Fibroblast of lung (primary cell): ENCODE measurements around the gene ATP6V0A1. TPM values are rescaled to one million over a fixed set of nuclear protein-coding genes. Genes with fewer than 3 reads are reported as not detected.

Source experiments
- DNase-seq, 2 donors: peaks; one replicate each; pipeline versions ENCODE4 v3.0.0 to v3.0.0-alpha.2; 2010; ENCODE audit warnings: low read depth in 2 of 2
- H2AFZ ChIP-seq: 2 replicates; pipeline ENCODE4 v1.5.1; 2012; ENCODE audit warnings: low read length, control low read depth, inconsistent platforms
- H3K27ac ChIP-seq: 2 replicates; pipeline ENCODE4 v1.5.1; 2011; ENCODE audit warnings: low read length, control low read depth; ENCODE audit not compliant: insufficient read depth
- H3K27me3 ChIP-seq: 2 replicates; pipeline ENCODE4 v1.5.1; 2011; ENCODE audit warnings: mild to moderate bottlenecking, low read length; ENCODE audit not compliant: control insufficient read depth, insufficient read depth
- H3K36me3 ChIP-seq: 2 replicates; pipeline ENCODE4 v1.5.1; 2011; ENCODE audit warnings: low read length; ENCODE audit not compliant: control insufficient read depth, insufficient read depth
- H3K4me1 ChIP-seq: 2 replicates; pipeline ENCODE4 v1.5.1; 2011; ENCODE audit warnings: low read length; ENCODE audit not compliant: control insufficient read depth, insufficient read depth; ENCODE audit errors: extremely low read depth
- H3K4me2 ChIP-seq: 2 replicates; pipeline ENCODE4 v1.5.1; 2011; ENCODE audit warnings: low read length, control low read depth; ENCODE audit not compliant: insufficient read depth; ENCODE audit errors: extremely low read depth
- H3K4me3 ChIP-seq, 4 experiments: fragments of 200-600 bp in 1 of 4; sonication (generic) in 1 of 4; replicated peaks in 1 of 4; 2 replicates each; pipeline ENCODE4 v1.5.1; 2011 to 2016; ENCODE audit warnings: low read length in 4 of 4, low read depth in 3 of 4, mild to moderate bottlenecking in 3 of 4, control low read depth in 2 of 4, inconsistent platforms in 1 of 4, mixed read lengths in 1 of 4; ENCODE audit not compliant: insufficient read depth in 1 of 4; ENCODE audit errors: control extremely low read depth in 1 of 4
- H3K79me2 ChIP-seq: 2 replicates; pipeline ENCODE4 v1.5.1; 2012; ENCODE audit warnings: mild to moderate bottlenecking, low read length, inconsistent platforms; ENCODE audit not compliant: control insufficient read depth, insufficient read depth
- H3K9ac ChIP-seq: 2 replicates; pipeline ENCODE4 v1.5.1; 2011; ENCODE audit warnings: mild to moderate bottlenecking, low read length, control low read depth; ENCODE audit not compliant: insufficient read depth
- H3K9me3 ChIP-seq: 2 replicates; pipeline ENCODE4 v1.5.1; 2012; ENCODE audit warnings: low read depth, low read length; ENCODE audit not compliant: control insufficient read depth, insufficient read depth
- H4K20me1 ChIP-seq: 2 replicates; pipeline ENCODE4 v1.5.1; 2011; ENCODE audit warnings: low read length; ENCODE audit not compliant: control insufficient read depth, insufficient read depth; ENCODE audit errors: extremely low read depth
- EZH2 ChIP-seq: IDR thresholded peaks from 2 replicates; pipeline ENCODE4 v1.5.1; 2012; ENCODE audit warnings: low read length, control low read depth, mild to moderate bottlenecking; ENCODE audit errors: missing control alignments
- polyA plus RNA-seq, 2 donors: library from polyadenylated mRNA; depleted of rRNA in 1 of 2; stranded (reverse) in 1 of 2; unstranded in 1 of 2; fragments of >200 nt; gene quantifications; 2 replicates each; pipeline ENCODE4 v1.2.1, GENCODE V29; 2011 to 2012; ENCODE audit warnings: missing spikeins in 1 of 2
- total RNA-seq: library from RNA; depleted of rRNA; stranded (reverse); fragments of >200 nt; gene quantifications from 2 replicates; pipeline ENCODE4 v1.2.1, GENCODE V29; 2014
- TF ChIP-seq, protein P1 (sequence below), 2 donors: IDR thresholded peaks in 1 of 2; conservative IDR thresholded peaks in 1 of 2; 1 replicate in 1 of 2; 2 replicates in 1 of 2; pipeline ENCODE4 v1.5.1; 2011 to 2012; ENCODE audit warnings: low read length in 2 of 2, control low read depth in 1 of 2, inconsistent platforms in 1 of 2, low read depth in 1 of 2, mild to moderate bottlenecking in 1 of 2

Gene ATP6V0A1
- total and polyA plus RNA-seq, 2 donors (not counting 1 experiment from before 2014, with no cell fraction given) = 26.7 to 65.7 TPM

DNA sequence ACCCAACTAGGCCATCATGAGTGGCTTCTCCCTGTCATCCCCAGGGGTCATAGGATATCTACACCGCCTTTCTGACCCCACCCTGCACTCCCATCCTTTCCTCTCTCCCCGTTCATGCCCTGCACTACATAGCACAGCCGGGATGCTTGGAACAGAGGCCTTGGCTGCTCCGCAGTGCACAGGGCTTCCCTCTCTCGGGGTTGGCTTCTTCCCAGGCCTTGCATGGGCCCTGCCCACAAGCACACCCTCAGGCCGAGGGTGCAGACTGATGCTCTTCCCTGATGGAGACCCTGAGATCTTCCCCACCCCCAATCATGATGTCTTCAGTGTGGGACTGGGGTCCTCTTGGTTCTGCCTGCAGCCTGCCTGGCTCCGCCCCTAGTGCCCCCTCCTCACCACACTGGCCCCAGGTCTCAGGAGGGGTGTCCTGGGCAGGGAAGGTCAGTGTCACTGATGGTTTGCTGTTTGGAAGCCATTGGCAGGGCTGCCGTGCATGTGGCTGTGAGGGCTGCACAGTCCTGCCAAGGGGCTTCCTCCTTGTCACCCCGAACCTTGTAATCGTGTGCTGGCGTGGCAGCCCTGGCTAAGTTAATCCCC, 63.1 kb downstream of the ATP6V0A1 start:
- H3K4me1 ChIP-seq = peaks cover 58% of the 10 kb centered on the region
- peak in 1 of 2 donors; percentile 47 for DNase-seq

DNA sequence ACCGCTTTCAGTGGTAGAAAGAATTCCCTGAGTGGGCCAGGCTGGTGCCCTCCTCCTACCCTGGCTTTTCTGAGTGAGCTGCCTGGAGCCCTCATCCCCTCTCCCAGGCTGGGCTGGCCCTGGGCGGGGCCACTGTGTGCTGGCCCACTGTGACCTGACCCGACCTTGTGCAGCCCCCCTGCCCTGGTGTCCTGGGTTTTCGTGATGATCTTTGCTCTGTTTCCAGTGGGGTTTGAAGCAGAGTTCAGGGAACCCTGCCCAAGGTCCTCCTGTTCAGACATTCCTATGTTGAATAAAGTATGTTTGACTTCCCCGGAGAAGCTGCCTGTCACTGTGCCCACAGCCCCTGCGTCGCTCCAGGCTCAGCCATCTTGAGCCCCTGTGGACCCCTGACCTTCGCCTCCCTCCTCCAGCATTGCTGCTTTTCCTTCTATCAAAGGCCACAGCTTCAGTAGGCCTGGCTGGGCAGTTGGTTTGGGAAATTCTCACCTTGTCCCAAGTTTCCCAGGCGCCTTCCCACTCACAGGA, 63.6 kb downstream of the ATP6V0A1 start:
- H3K4me2 ChIP-seq = peak overlapping the region; percentile 19
- no peak overlapping the region for H2AFZ ChIP-seq
- H3K36me3 ChIP-seq = peaks cover 6% of the 10 kb centered on the region
- H3K4me3 ChIP-seq = no peak overlapping the region
- peaks cover 58% of the 10 kb centered on the region for H3K4me1 ChIP-seq
- no peaks in the 10 kb centered on the region for H3K9me3 ChIP-seq
- H3K9ac ChIP-seq = peak overlapping the region; percentile 28
- H3K27me3 ChIP-seq = no peaks in the 10 kb centered on the region
- TF ChIP-seq EZH2 = no peak
- TF ChIP-seq, protein P1, sequence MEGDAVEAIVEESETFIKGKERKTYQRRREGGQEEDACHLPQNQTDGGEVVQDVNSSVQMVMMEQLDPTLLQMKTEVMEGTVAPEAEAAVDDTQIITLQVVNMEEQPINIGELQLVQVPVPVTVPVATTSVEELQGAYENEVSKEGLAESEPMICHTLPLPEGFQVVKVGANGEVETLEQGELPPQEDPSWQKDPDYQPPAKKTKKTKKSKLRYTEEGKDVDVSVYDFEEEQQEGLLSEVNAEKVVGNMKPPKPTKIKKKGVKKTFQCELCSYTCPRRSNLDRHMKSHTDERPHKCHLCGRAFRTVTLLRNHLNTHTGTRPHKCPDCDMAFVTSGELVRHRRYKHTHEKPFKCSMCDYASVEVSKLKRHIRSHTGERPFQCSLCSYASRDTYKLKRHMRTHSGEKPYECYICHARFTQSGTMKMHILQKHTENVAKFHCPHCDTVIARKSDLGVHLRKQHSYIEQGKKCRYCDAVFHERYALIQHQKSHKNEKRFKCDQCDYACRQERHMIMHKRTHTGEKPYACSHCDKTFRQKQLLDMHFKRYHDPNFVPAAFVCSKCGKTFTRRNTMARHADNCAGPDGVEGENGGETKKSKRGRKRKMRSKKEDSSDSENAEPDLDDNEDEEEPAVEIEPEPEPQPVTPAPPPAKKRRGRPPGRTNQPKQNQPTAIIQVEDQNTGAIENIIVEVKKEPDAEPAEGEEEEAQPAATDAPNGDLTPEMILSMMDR (conservative IDR thresholded peaks at IDR 0.05 in 1 of 2, IDR thresholded peaks at IDR 0.05 in 1 of 2; ENCODE audit: low read depth in 1 of 2, low read length in 2 of 2) = no peak
- no peaks in the 10 kb centered on the region for H4K20me1 ChIP-seq
- H3K79me2 ChIP-seq = no peaks in the 10 kb centered on the region
- DNase-seq = no peak
- H3K27ac ChIP-seq = peak overlapping the region; percentile 97

More for the DNA sequence above, 63.1 kb downstream of the ATP6V0A1 start:
- Histone ChIP-seq H3K4me3 (no peak overlapping the region), H3K4me2 (peak overlapping the region; percentile 38), H3K9ac (peak overlapping the region; percentile 28), H3K9me3 (no peaks in the 10 kb centered on the region), H3K79me2 (no peaks in the 10 kb centered on the region), H4K20me1 (no peaks in the 10 kb centered on the region), H3K36me3 (peaks cover 6% of the 10 kb centered on the region), H3K27ac (peak overlapping the region; percentile 97), H2AFZ (no peak overlapping the region), H3K27me3 (no peaks in the 10 kb centered on the region)
- no peak for TF ChIP-seq EZH2
- TF ChIP-seq, protein P1 (conservative IDR thresholded peaks at IDR 0.05 in 1 of 2, IDR thresholded peaks at IDR 0.05 in 1 of 2; ENCODE audit: low read depth in 1 of 2, low read length in 2 of 2) = no peak

DNA sequence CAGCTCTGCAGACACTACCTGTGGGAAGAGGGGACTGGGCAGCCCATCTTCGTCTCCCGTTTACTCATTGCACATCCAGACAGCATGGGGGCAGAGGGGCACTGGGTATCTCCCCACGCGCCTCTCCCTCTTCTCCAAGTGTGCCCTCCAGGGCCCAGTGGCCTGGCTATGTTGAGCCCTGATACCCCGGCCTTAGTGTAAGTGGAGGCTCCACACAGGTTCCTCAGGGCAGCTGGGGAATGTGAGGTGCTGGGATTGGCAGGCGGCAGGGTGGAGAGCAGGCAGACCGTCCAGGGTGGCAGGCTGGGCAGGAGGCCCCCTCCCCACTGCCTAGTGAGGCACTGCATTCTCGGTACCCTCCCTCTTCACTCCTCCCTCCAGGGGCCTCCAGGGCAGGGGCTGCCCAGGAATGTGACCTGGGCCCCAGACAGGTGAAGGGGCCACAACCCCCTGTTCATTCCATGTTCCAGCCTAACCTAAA, 64.2 kb downstream of the ATP6V0A1 start:
- no peak for TF ChIP-seq EZH2
- TF ChIP-seq, protein P1 (conservative IDR thresholded peaks at IDR 0.05 in 1 of 2, IDR thresholded peaks at IDR 0.05 in 1 of 2; ENCODE audit: low read depth in 1 of 2, low read length in 2 of 2) = no peak
- no peak for DNase-seq
- Histone ChIP-seq H2AFZ (no peak overlapping the region), H3K27me3 (no peaks in the 10 kb centered on the region), H3K9ac (no peak overlapping the region), H3K27ac (peak overlapping the region; percentile 97), H3K4me1 (peaks cover 55% of the 10 kb centered on the region), H3K4me2 (no peak overlapping the region), H4K20me1 (no peaks in the 10 kb centered on the region), H3K9me3 (no peaks in the 10 kb centered on the region), H3K36me3 (peaks cover 6% of the 10 kb centered on the region), H3K4me3 (no peak overlapping the region), H3K79me2 (no peaks in the 10 kb centered on the region)
